Lung (tissue), 12 donors: Measurements from ENCODE around the gene ALK. TPM values are rescaled to one million over a fixed set of nuclear protein-coding genes. Genes with fewer than 3 reads are reported as not detected.

ENCODE experiments used
- ATAC-seq: fragments of 200-7000 bp; cut with Tn5 transposase; one replicate; pipeline ENCODE4 v1.9.1; 2020; ENCODE audit warnings: moderate number of reproducible peaks; ENCODE audit not compliant: insufficient read depth, low FRiP score
- DNase-seq, 3 donors: peaks; one replicate each; pipeline ENCODE4 v3.0.0-alpha.2; 2013 to 2017
- H3K27ac ChIP-seq, 2 donors: one replicate each; pipeline ENCODE4 v1.5.1; 2013; ENCODE audit warnings: mild to moderate bottlenecking in 2 of 2, moderate library complexity in 2 of 2, control low read depth in 1 of 2, inconsistent platforms in 1 of 2, low read depth in 1 of 2, low read length in 1 of 2
- H3K27me3 ChIP-seq, 3 donors: one replicate each; pipeline ENCODE4 v1.5.1; 2013; ENCODE audit warnings: low read length in 2 of 3; ENCODE audit not compliant: control insufficient read depth in 3 of 3, insufficient read depth in 3 of 3
- H3K36me3 ChIP-seq, 4 donors: one replicate each; pipeline ENCODE4 v1.5.1; 2013; ENCODE audit warnings: low read length in 4 of 4, mild to moderate bottlenecking in 1 of 4, moderate library complexity in 1 of 4; ENCODE audit not compliant: control insufficient read depth in 4 of 4, insufficient read depth in 4 of 4
- H3K4me1 ChIP-seq, 5 donors: one replicate each; pipeline ENCODE4 v1.5.1; 2013; ENCODE audit warnings: low read length in 5 of 5, mild to moderate bottlenecking in 2 of 5, moderate library complexity in 1 of 5; ENCODE audit not compliant: control insufficient read depth in 5 of 5, insufficient read depth in 5 of 5
- H3K4me3 ChIP-seq: one replicate; pipeline ENCODE4 v1.5.1; 2013; ENCODE audit warnings: mild to moderate bottlenecking, control low read depth, moderate library complexity
- H3K9ac ChIP-seq, 2 donors: one replicate each; pipeline ENCODE4 v1.5.1; 2013; ENCODE audit warnings: low read length in 2 of 2, control low read depth in 1 of 2; ENCODE audit not compliant: insufficient read depth in 1 of 2
- H3K9me3 ChIP-seq, 4 donors: one replicate each; pipeline ENCODE4 v1.5.1; 2013; ENCODE audit warnings: low read length in 3 of 4, mild to moderate bottlenecking in 1 of 4, moderate library complexity in 1 of 4; ENCODE audit not compliant: control insufficient read depth in 4 of 4, insufficient read depth in 3 of 4
- WGBS, 2 donors: extraction: QIAGEN DNeasy Blood & Tissue Kit; methylation state at CpG; one replicate each; pipeline ENCODE4 v1.1.7; 2013; 5-methylcytosine and 5-hydroxymethylcytosine counted together
- polyA plus RNA-seq, 2 donors: library from polyadenylated mRNA; stranded (reverse); fragments of 200-250 nt; gene quantifications; one replicate each; pipeline ENCODE4 v1.2.1, GENCODE V29; 2013
- total RNA-seq, 2 donors: library from RNA; depleted of rRNA in 1 of 2; stranded (reverse); fragments of >200 nt in 1 of 2; gene quantifications; one replicate each; pipeline ENCODE4 v1.2.1, GENCODE V29; 2014 to 2021
- TF ChIP-seq, protein P1 (sequence below): IDR thresholded peaks from 2 replicates; pipeline ENCODE4 v1.5.1; 2012; ENCODE audit warnings: mild to moderate bottlenecking; ENCODE audit errors: control extremely low read depth, extremely low read depth
- donor health status: control.
- donor health status: control.
- donor health status: Bipolar disorder and iron deficiency.
- donor health status: healthy.
- donor health status: DM: yes; HTN: yes; CAD: no.

Gene ALK
- total and polyA plus RNA-seq, 4 donors, result 0.09 to 0.25 (median 0.10) TPM; not detected in 1

DNA sequence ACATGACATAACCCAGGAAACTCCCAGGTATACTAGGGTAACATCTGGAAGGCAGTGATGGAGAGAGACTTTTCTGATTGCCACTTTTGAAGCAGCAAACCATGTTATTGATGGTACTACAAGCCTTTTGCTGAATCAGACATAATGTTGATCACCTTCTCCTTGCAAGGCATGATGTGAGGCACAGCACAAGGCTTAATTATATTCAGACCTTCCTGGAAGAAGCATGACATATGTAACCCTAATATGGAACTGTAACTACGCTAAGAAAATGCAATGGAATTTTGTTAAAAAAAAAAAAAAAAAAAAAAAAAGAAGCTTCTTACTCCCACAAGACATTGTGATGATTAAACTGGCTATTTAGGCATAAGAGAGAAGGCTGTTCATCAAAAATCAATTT, 145.4 kb downstream of the ALK start:
- Histone ChIP-seq H3K9ac (no peak overlapping the region), H3K27ac (no peak overlapping the region), H3K4me1 (no peaks in the 10 kb centered on the region), H3K9me3 (peaks cover 0 to under 1% (median 0%) of the 10 kb centered on the region in 4 donors), H3K27me3 (no peaks in the 10 kb centered on the region), H3K4me3 (no peak overlapping the region), H3K36me3 (no peaks in the 10 kb centered on the region)
- TF ChIP-seq, protein P1, sequence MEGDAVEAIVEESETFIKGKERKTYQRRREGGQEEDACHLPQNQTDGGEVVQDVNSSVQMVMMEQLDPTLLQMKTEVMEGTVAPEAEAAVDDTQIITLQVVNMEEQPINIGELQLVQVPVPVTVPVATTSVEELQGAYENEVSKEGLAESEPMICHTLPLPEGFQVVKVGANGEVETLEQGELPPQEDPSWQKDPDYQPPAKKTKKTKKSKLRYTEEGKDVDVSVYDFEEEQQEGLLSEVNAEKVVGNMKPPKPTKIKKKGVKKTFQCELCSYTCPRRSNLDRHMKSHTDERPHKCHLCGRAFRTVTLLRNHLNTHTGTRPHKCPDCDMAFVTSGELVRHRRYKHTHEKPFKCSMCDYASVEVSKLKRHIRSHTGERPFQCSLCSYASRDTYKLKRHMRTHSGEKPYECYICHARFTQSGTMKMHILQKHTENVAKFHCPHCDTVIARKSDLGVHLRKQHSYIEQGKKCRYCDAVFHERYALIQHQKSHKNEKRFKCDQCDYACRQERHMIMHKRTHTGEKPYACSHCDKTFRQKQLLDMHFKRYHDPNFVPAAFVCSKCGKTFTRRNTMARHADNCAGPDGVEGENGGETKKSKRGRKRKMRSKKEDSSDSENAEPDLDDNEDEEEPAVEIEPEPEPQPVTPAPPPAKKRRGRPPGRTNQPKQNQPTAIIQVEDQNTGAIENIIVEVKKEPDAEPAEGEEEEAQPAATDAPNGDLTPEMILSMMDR, result no peak
- ATAC-seq (no peak), DNase-seq (no peak)
- 74 to 82% methylated on average over 1 of the region's 1 CpG for WGBS, 2 donors

DNA sequence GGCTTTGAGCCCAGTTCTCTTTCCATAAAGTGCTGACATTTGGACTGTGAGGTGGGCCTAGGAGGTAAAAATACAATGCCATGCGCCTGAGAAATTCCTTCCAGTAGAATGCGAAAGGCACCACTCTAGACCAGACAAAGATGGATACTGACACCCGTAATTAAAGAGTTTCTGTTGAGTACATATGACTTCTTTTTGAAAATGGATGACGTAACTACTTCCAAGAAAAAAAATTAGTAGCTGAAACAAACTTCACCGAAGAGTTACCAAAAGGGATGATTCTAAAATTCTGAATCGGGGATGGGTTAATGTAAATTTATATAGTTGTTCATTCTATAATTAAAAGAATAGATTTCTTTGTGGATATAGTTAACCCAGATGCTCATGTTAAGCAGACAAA, 146.8 kb downstream of the ALK start:
- 91 to 96% methylated on average over 6 of the region's 6 CpGs for WGBS, 2 donors
- TF ChIP-seq, protein P1, result no peak
- no peaks in the 10 kb centered on the region for H3K4me1 ChIP-seq
- peaks cover 0 to 3% (median 0%) of the 10 kb centered on the region in 4 donors for H3K9me3 ChIP-seq
- H3K27me3 ChIP-seq, result no peaks in the 10 kb centered on the region
- H3K27ac ChIP-seq, result no peak overlapping the region
- no peak for DNase-seq
- no peak overlapping the region for H3K4me3 ChIP-seq
- no peak overlapping the region for H3K9ac ChIP-seq
- no peak for ATAC-seq
- no peaks in the 10 kb centered on the region for H3K36me3 ChIP-seq

DNA sequence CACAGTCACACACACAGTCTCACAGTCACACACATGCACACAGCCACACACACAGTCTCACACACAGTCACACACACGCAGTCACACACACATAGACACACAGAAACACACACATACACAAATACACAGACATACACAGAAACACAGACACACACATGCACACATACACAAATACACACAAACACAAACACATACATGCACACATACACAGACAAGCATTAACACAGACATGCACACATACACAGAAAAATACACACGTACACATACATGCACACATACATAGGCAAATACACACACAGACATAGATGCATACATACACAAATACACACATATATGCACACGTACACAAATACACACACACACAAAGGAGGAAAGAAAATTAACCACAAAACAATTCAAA, 150.5 kb downstream of the ALK start:
- Histone ChIP-seq H3K4me3 (no peak overlapping the region), H3K36me3 (no peaks in the 10 kb centered on the region), H3K4me1 (peaks cover 0 to 4% (median 0%) of the 10 kb centered on the region in 5 donors), H3K9me3 (peaks cover 0 to 3% (median 0%) of the 10 kb centered on the region in 4 donors), H3K27me3 (peaks cover 0 to 5% (median 0%) of the 10 kb centered on the region in 3 donors), H3K27ac (no peak overlapping the region), H3K9ac (no peak overlapping the region)
- DNase-seq, result no peak
- 88 to 96% methylated on average over 3 of the region's 3 CpGs for WGBS, 2 donors
- TF ChIP-seq, protein P1, result no peak
- ATAC-seq, result no peak

DNA sequence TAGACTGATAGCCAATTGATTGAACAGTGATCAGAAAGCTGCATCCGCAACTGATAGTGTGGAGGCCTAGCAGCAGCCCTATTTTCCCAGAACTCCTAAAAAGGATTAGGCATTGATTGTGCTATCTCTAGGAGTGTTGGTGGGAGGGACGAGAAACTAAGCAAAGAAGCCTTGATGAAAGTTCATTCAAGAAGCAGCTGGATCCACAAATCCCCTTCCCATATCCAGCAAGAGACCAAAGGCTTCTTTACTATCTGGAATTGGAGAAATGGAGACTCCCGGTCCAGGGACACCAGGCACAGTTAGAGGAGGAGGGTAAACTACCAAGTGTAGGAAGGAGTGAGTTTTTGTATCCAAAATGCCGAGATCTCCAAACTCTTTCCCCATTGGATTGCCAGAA, 151.5 kb downstream of the ALK start:
- H3K36me3 ChIP-seq, result no peaks in the 10 kb centered on the region
- peaks cover 0 to 3% (median 0%) of the 10 kb centered on the region in 4 donors for H3K9me3 ChIP-seq
- 87 to 91% methylated on average over 4 of the region's 4 CpGs for WGBS, 2 donors
- ATAC-seq, result no peak
- no peak overlapping the region for H3K9ac ChIP-seq
- H3K4me3 ChIP-seq, result no peak overlapping the region
- no peak for DNase-seq
- TF ChIP-seq, protein P1, result no peak
- H3K4me1 ChIP-seq, result peaks cover 0 to 4% (median 0%) of the 10 kb centered on the region in 5 donors
- H3K27me3 ChIP-seq, result peaks cover 0 to 5% (median 0%) of the 10 kb centered on the region in 3 donors
- no peak overlapping the region for H3K27ac ChIP-seq
